Ammon's horn (tissue), 1 donor: ENCODE data around the gene ARPP21.

Source experiments
- DNase-seq: peaks from one replicate; pipeline ENCODE4 v3.0.0-alpha.2; 2016; ENCODE audit warnings: low spot score

ARPP21 gene

DNA sequence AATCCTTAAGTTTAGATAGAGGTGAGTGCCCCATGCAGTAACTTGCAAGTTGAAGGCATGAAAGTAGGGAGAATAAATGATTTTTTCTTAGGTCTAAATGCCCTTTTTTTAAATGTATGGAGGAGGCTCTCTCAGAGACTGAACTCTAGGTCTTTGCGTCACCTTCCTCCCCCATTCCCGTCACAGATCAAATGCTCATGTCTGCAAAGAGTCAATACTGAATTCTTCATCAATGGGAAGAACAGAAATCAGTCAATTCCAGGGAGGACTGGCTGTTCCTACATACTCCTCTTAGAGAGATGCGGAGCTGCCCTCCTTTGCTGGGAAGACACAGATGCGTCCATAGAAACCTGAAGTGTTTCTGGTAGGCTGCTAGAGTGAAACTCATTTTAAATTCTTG is 98.2 kb downstream of the ARPP21 start:
- no peak for DNase-seq

- DNase-seq: no peak
Measured at GRCh38 chr3:35737934-35738706, 98.8 kb downstream of the ARPP21 start.

DNA sequence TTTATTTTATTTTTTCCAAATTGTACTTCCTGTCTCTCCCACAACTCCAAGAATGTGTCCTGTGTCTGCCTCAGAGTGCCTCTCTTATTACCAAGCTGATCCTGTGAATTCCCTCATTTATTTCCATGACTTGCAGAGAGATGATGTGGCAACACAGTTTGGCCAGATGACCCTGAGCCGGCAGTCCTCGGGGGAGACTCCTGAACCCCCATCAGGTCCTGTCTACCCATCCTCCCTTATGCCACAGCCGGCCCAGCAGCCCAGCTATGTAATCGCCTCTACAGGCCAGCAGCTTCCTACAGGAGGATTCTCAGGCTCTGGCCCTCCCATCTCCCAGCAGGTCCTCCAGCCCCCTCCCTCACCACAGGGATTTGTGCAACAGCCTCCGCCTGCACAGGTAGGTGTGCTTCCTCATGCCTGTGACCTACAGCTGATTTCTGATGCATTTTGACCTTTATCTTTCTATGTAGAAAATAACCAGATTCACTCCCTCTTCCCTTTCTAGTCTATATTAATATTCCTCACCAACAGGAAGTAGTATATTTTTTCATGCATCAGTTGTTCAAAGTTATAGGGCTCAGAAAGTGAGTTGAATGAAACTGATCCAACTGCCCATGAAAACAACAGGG is 100.0 kb downstream of the ARPP21 start:
- DNase-seq: no peak

DNA sequence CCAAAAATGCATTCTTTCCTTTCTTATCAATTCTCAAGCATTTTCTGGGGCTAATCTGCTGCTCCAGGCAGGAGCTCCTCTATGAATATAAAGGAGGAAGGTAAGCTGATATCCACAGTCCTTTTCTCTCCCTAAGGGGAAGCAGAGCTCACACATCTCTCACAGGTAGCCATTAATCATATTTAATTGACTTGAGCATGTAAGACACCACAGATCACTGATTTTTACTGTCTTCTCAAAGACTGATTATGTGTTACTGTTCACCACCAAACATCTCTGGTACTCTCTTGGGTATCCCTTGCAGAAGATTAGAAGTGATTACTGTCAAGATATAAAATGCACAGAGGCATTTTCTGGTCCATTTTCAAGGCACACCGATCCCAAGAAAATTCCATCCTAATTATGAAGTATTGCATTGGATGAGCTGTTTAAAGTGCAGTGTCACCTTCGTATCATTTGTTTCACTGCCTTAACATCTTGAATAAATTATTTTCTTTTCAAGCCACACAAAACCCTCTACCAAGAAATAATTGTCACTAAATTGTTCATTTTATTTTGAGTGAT is 100.7 kb downstream of the ARPP21 start:
- DNase-seq: no peak

DNA sequence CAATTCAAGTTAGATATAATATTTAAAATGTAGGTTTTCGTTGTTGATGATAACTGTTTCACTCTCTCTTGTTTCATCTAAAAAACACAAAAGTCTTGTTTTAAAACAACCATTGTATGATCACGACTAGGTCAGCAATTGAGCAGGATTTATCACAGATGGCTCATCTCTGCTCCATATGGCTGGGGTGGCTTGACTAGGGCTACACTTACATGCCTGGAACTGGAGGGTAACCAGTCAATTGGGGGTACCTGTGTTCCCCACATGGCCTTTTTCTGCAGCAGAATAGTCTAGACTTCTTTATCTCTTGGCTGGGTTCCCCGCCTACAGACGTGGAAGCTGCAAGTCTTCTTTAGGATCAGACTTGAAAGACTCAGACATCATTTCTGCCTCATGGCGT is 103.9 kb downstream of the ARPP21 start:
- DNase-seq: no peak

- DNase-seq: peak; percentile 43
Measured at GRCh38 chr3:35744419-35744818, 105.1 kb downstream of the ARPP21 start.

DNA sequence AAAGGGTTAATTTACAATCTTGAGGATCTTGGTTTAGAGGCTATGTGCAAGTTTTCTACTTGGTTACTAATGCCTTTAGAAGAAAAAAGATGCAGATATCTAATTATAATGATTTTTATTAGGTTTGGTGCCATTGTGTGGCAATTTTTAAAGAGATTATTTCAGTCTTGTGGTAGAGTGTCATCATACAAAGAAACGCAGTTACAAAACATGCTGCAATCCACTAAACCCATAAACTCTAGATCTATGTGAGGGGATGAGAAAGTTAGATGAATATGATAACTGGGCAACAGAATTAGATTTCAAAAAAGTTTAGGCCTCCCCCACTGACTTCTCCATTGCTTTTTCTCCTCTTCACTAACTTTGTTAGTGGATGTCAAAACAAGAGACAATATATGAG is 106.0 kb downstream of the ARPP21 start:
- DNase-seq: no peak

DNA sequence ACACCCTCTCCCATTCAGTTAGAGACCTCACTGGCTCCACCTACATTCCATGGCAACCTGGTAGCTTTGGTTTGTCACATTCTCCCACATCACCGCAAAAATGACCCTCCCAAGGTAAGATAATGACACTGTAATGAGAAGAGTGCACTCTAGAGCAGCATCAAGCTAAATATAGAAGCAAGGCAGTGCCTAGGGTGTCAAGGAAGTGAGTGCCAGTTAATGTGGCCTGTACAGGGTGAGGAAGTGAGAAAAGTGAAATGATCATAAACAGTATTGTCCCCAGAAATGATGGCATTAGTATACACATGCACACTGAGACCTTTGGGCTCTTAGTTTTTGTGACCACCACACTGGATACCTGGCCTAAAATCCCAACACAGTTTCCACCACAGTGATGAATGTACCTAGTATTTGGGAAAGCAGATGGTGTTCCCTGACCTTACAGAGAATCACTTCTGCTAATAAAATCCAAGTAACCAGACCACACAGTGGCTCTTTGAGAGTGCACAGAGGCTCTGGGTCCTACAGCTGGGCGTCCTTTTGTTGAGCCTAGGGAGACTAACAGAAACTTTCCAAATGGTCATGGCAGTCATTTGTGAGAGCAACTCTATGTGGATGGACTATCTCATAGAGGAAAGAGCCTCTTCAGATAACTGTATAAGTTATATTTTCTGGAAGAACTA is 106.6 kb downstream of the ARPP21 start:
- DNase-seq: no peak

DNA sequence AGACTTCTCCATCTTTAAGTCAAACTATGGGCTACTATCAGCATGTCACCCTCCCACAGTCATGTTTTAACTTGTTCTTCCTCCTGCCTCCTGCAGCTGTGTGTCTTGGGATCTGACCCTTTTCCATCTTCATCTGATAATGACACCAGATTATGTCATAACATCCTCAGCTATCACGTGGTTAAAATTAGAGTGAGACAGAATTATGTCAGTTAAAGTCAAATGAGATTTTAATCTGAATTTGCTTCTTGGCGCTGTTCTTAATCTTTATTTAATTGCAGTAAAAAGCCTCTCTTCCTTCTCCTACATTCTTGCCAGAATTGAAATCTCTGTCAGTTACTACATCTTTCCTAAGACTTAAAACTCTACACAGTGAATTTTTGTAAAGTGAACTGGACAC is 107.2 kb downstream of the ARPP21 start:
- no peak for DNase-seq

DNA sequence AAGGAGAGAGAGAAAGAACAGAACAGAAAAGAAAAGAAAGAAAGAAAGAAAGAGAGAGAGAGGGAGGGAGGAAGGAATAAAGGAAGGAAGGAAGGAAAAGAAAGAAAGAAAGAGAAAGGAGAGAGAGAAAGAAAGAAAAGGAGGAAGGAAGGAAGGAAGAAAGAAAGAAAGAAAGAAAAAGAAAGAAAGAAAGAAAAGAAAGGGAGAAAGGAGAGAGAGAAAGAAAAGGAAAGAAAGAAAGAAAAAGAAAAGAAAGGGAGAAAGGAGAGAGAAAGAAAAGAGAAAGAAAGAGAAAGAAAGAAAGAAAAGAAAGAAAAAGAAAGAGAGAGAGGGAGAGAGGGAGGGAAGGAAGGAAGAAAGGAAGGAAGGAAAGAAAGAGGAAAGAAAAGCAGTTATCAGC is 108.8 kb downstream of the ARPP21 start:
- DNase-seq: no peak

DNA sequence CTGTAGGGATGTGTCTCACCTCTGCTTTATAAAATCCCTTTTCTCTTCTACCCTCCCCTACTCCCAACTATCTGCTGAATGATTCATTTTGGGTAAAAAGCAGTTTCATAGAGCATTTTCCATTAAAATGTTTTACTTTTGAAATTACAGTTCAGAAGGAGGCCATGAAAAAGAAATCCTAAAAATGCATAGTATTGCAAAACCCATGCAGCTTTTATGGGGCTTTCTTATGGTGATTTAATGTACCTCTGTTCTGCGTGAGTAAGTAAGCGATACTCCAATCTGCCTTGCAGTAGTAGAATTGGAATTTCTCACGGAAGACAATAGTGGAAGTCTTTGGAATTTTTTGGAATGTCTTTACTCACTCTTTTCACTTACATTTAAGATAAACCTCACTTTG is 111.9 kb downstream of the ARPP21 start:
- DNase-seq: no peak

- DNase-seq: no peak
Measured at GRCh38 chr3:35757991-35758757, 118.8 kb downstream of the ARPP21 start.

GRCh38 chr3:35760146-35760545 is 120.8 kb downstream of the ARPP21 start:
- peak; percentile 48 for DNase-seq

DNA sequence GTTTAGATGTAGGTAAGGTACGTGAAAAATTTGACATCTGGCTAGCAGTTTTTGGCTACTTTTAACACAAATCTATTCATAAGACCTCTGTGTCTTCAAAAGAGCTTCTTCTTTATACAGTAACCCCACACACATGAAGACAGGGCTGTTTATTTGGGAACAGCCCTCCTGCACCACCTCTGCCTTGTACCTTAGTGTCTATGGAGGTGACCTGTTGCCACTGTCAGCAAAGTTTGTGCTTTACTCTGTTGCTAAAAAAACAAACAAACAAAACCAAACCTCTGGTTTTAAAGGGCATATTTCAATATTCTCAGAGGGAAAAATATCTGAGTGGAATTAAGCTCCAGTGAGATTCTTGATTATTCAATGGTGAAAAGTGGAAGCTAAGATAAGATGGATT is 122.0 kb downstream of the ARPP21 start:
- DNase-seq: no peak

- DNase-seq: peak; percentile 64
Measured at GRCh38 chr3:35772381-35773015, 133.2 kb downstream of the ARPP21 start.

DNA sequence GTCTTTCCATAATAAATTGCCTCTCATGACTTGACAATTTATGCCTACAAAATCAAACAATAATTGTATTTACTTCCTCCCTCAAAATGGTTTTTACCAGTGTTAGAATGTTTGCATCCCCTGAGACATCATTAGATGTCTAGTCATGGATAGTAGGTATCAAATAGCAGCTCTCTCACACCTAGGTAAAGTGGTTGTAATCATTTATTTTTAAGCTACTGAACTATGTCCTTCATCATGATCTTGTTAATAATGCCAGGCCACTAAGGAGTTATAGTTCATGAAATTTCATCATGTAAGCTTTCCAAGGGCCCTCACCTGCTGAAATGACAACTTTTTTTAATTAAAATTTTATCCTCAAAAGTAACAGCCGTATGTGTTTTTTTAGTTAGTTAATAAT is 134.1 kb downstream of the ARPP21 start:
- no peak for DNase-seq

DNA sequence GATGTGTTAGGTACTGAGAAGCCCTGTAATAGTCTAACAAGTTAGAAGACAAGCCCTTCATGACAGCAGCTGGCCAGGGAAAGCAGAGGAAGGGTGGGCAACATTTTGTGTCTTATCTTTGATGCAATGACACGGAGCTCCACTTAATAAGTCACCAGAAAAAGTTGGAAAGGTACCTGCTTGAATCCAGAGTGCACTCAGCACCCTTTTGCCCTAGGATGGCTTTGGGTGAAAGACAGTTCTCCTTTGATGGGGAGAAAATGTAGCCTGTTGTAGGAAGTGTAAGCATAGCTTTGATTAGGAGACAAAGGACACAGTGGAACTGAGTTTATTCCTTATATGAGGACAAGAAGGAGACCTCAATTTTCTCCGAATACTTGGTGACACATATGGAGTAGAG is 137.0 kb downstream of the ARPP21 start:
- no peak for DNase-seq

DNA sequence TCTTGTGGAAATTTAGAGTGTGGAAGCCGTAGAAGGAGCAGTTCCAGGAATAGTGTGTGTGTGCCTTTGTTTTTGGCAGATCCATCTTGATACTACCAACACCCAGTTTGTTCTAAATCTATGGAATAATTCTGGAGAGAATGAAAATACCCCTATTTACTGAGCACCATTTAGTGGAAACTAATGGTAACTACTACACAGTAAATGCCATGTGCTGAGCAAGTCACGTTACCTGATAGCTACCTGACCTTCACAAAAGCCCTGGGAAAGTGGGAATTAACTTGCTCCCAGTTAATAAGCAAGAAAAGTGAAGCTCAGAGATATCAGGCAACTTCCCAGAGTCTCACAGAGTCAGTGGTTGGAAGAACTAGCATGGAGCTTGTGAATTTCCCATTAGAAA is 137.7 kb downstream of the ARPP21 start:
- no peak for DNase-seq

DNA sequence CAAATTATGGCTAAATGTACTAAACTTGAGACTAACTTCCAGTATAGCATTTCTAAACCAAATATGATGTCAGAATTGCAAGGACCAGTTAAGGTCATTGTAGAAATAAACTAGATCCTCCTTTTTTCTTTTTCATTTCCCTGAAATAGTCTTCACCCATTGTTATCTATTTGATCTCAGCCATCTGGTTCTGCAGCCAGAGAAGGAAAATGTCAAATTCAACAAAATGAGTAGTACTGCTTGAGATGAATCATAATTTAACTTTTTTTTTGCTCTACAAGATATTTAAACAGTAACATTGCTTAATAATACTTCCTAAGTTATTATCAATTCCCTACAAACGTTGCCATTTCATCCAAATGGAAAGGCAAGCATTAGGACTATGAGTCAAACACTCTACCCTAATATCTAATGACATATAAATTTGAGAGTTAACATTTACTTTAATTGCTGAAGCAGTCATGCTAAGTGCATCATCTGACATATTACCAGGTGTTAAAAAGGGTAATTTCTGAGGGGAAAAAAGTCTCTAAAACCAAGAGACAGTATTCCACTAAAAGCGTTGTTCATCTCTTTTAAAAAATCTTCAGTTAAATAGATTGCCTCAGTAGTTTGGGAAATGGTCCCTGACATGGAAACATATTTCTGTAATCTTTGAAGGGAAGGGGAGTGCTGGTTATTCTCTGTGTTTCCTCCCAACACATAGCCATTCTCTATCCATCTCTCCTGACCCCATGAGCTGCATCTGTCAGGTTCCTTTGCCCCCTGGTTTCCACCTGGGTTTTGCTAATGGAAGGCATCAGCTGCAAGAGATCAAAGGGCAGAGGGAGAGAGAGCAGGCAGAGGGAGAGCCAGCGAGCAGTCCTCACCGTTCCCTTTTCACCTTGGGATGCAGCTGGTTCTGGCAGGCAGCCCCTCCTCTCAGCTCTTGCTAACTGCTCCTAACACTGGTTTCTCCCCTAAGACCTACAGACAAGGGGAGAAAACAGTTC is 138.5 kb downstream of the ARPP21 start:
- no peak for DNase-seq

- DNase-seq: no peak
Measured at GRCh38 chr3:35779611-35780010, 140.3 kb downstream of the ARPP21 start.
